ENCODE measurements around the gene OR2V2.

DNA sequence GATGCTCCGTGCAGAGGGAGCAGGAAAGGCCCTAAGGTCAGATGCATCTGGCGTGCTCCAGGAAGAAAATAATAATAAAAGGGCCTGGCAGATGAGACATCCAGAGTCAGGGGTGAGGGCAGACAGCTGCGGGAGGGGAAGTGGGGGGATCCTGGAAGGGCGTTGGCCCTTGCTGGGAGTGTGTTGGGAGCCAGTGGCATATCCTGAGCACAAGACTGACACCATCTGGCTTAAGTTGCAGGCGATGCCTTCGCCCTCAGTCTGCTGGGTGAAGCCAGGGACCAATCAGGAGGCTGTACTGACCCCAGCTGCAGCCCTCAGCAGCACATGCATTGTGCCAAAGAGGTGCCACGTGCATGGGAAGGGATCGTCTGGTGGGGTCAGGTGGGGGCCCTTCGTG is 3.8 kb downstream of the OR2V2 start:
- no peak for TF ChIP-seq POLR2A (IDR thresholded peaks at IDR 0.05)
- TF ChIP-seq, protein P1, sequence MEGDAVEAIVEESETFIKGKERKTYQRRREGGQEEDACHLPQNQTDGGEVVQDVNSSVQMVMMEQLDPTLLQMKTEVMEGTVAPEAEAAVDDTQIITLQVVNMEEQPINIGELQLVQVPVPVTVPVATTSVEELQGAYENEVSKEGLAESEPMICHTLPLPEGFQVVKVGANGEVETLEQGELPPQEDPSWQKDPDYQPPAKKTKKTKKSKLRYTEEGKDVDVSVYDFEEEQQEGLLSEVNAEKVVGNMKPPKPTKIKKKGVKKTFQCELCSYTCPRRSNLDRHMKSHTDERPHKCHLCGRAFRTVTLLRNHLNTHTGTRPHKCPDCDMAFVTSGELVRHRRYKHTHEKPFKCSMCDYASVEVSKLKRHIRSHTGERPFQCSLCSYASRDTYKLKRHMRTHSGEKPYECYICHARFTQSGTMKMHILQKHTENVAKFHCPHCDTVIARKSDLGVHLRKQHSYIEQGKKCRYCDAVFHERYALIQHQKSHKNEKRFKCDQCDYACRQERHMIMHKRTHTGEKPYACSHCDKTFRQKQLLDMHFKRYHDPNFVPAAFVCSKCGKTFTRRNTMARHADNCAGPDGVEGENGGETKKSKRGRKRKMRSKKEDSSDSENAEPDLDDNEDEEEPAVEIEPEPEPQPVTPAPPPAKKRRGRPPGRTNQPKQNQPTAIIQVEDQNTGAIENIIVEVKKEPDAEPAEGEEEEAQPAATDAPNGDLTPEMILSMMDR (IDR thresholded peaks at IDR 0.05), result no peak

All from breast epithelium (tissue), 3 donors.